Cardiac muscle cell (in vitro differentiated cells and primary cell): ENCODE data around the gene MARCHF9. TPM values are rescaled to one million over a fixed set of nuclear protein-coding genes. Genes with fewer than 3 reads are reported as not detected.

Experiments
- DNase-seq, 2 donors: peaks; one replicate each; pipeline versions ENCODE4 v3.0.0 to v3.0.0-alpha.2; 2010 to 2017; ENCODE audit warnings: low read depth in 1 of 2, low spot score in 1 of 2
- H3K27ac ChIP-seq: fragments of 200-600 bp; sonication (generic); 2 replicates; pipeline ENCODE4 v1.5.1; 2016
- H3K27me3 ChIP-seq: fragments of 200-600 bp; sonication (generic); 2 replicates; pipeline ENCODE4 v1.6.0; 2016; ENCODE audit warnings: control low read depth
- H3K36me3 ChIP-seq: fragments of 200-600 bp; sonication (generic); 2 replicates; pipeline ENCODE4 v1.5.1; 2016; ENCODE audit warnings: control low read depth
- H3K4me1 ChIP-seq: fragments of 200-600 bp; sonication (generic); 2 replicates; pipeline ENCODE4 v1.8.1; 2017; ENCODE audit warnings: low read depth, mild to moderate bottlenecking, mixed run types
- H3K4me3 ChIP-seq: fragments of 200-600 bp; sonication (generic); 2 replicates; pipeline ENCODE4 v1.5.1; 2016; ENCODE audit warnings: mild to moderate bottlenecking
- H3K9me3 ChIP-seq: fragments of 200-600 bp; sonication (generic); 2 replicates; pipeline ENCODE4 v1.5.1; 2017; ENCODE audit warnings: low read depth, mild to moderate bottlenecking, control low read depth
- polyA plus RNA-seq: library from polyadenylated mRNA; unstranded; fragments of >200 nt; fragmentation: Nextera tagmentation; extraction: Ambion mirVana; gene quantifications from 2 replicates; pipeline ENCODE4 v1.2.1, GENCODE V29; 2016
- total RNA-seq: library from RNA; depleted of rRNA; stranded (reverse); fragments of >200 nt; gene quantifications from 2 replicates; pipeline ENCODE4 v1.2.3, GENCODE V29; 2016
- TF ChIP-seq, protein P1 (sequence below): IDR thresholded peaks from 2 replicates; pipeline ENCODE4 v1.5.1; 2012; ENCODE audit warnings: low read depth, mild to moderate bottlenecking, low read length

The MARCHF9 gene
- total and polyA plus RNA-seq, 2 experiments from 2014 or later, result 9.0 to 21.9 TPM

DNA sequence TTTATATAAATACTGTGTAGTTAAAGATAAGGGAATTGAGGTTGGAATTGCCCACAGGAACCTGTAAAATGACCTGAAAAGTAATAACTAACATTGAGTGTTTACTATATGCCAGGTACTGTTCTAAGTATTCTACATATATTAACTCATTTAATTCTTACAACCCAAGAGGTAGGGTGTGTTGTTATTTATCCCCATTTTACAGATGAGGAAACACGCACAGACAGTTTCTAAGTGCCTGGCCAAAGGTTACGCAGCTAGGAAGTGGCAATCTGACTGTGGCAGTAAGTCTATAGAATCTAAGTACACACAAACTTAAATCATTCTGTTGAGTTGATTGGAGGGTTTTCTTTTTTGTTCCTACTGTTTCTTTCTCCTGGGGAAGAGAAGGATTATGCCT lies 11.1 kb upstream of the MARCHF9 start:
- no peaks in the 10 kb centered on the region for H3K4me1 ChIP-seq
- H3K27ac ChIP-seq, result no peak overlapping the region
- H3K4me3 ChIP-seq, result no peak overlapping the region
- peaks cover 47% of the 10 kb centered on the region for H3K27me3 ChIP-seq
- H3K9me3 ChIP-seq, result no peaks in the 10 kb centered on the region
- peaks cover 16% of the 10 kb centered on the region for H3K36me3 ChIP-seq
- DNase-seq, result no peak
- TF ChIP-seq, protein P1, sequence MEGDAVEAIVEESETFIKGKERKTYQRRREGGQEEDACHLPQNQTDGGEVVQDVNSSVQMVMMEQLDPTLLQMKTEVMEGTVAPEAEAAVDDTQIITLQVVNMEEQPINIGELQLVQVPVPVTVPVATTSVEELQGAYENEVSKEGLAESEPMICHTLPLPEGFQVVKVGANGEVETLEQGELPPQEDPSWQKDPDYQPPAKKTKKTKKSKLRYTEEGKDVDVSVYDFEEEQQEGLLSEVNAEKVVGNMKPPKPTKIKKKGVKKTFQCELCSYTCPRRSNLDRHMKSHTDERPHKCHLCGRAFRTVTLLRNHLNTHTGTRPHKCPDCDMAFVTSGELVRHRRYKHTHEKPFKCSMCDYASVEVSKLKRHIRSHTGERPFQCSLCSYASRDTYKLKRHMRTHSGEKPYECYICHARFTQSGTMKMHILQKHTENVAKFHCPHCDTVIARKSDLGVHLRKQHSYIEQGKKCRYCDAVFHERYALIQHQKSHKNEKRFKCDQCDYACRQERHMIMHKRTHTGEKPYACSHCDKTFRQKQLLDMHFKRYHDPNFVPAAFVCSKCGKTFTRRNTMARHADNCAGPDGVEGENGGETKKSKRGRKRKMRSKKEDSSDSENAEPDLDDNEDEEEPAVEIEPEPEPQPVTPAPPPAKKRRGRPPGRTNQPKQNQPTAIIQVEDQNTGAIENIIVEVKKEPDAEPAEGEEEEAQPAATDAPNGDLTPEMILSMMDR, result no peak

DNA sequence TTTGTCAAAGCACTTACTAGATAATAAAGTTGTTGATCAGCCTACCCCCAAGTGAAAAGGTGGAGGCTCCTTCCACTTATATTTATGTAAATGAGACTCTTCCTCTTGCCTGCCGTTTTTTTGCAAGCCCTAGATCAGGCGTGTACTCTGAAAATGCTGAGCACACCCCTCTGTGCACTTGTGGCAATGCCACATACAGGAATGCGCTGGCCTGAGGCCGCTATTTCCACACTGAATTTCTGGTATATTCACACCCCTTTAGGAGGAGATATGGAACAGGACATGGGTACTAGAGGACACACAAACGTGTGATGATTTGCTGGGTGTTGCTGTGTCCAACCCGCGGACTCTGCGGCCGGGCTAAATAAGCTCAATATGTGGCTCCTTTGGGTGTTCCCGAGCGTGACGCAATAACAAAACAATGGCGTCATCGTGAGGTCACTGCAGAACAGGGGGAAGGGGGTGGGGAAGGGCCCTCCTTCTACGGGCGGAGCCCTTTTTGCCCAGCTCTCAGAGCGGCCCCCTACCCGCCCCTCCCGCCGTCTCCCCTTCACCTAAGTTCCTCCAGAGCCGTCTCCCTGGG lies 10.6 kb upstream of the MARCHF9 start:
- no peaks in the 10 kb centered on the region for H3K9me3 ChIP-seq
- no peak for DNase-seq

DNA sequence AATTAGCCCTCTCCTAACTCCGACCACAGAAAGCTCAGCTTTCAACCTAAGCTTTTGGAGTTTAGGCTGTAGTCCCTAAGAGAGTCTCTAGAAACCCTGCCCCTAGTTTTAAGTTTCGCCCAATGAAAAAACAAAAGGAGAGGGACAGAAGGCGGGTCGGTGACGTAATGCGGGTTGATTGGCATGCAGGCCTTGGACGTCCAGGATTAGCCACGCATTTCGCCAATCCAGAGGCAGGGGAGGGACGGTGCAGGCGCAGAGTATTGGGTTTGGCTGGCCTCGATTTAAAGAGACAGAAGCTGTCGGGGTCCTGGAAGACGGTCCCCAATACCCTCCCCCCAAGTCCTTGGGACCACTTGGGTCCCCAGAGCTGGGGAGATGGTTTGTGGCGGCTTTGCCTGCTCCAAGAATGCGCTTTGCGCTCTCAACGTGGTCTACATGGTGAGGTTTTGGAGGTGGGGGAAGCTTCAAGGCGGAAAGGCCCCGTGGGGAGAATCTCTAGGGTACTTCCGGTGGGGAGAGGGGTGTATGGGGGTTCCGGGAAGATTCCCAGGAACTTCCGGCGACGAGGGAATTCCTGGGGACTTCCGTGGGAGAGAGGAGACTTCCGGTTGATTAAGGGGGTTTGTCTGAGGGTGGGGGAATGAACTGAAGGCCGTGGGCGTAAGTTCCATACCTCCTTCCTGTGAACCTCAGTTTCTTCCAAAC lies 10.0 kb upstream of the MARCHF9 start, which contains the start of gene TSPAN31:
TSS of gene TSPAN31 (plus strand) at position 263 of the 708 bp plus-strand sequence. CDS start at position 379, 116 bp downstream.
- Histone ChIP-seq H3K9me3 (no peaks in the 10 kb centered on the region), H3K27me3 (peaks cover 36% of the 10 kb centered on the region), H3K36me3 (peaks cover 23% of the 10 kb centered on the region), H3K4me3 (peak within 1 kb of the TSS; percentile 48), H3K4me1 (no peaks in the 10 kb centered on the region), H3K27ac (peak within 1 kb of the TSS; percentile 78)
- peak; percentile 98 to 99 for DNase-seq
- TF ChIP-seq, protein P1, result no peak

More for the DNA sequence above, 10.6 kb upstream of the MARCHF9 start:
- H3K27me3 ChIP-seq, result peaks cover 42% of the 10 kb centered on the region
- TF ChIP-seq, protein P1, result no peak
- H3K4me3 ChIP-seq, result peak overlapping the region; percentile 48
- H3K36me3 ChIP-seq, result peaks cover 21% of the 10 kb centered on the region
- H3K4me1 ChIP-seq, result no peaks in the 10 kb centered on the region
- H3K27ac ChIP-seq, result peak overlapping the region; percentile 78

DNA sequence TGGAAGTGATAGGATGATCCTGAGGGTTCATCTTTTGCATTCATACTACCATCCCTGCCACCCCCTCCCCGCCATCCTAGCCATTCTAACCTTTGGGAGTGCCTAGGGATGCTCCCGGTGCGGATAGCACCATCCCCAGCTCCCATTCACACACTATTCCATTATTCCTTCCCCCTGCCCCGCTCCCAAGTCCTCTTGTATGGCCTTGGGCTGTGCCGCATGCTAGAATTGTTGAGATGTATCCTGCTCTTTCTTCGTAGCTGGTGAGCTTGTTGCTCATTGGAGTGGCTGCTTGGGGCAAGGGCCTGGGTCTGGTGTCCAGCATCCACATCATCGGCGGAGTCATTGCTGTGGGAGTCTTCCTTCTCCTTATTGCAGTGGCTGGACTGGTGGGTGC lies 9.4 kb upstream of the MARCHF9 start:
- Histone ChIP-seq H3K4me3 (peak overlapping the region; percentile 48), H3K9me3 (no peaks in the 10 kb centered on the region), H3K27me3 (peaks cover 30% of the 10 kb centered on the region), H3K27ac (peak overlapping the region; percentile 78), H3K36me3 (peaks cover 26% of the 10 kb centered on the region), H3K4me1 (no peaks in the 10 kb centered on the region)
- TF ChIP-seq, protein P1, result no peak
- no peak for DNase-seq

DNA sequence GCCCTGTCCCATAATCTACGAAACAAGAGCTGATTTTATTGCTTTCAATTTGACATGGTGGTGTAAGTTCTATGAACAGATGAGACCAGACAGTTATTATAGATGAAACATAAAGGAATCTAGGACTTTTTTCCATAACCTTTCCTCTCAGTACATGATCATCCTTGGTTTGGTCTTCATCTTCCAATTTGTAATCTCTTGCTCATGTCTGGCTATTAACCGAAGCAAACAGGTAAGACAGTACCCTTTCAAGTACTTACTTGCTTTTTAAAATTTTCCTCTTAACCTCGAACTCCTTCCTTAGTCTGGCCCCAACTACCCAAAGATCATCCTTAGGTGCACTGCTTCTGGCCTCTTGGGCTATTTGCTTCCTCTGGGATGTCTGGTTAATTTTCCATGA lies 8.9 kb upstream of the MARCHF9 start:
- H3K9me3 ChIP-seq, result no peaks in the 10 kb centered on the region
- no peak overlapping the region for H3K4me3 ChIP-seq
- H3K27me3 ChIP-seq, result peaks cover 25% of the 10 kb centered on the region
- H3K4me1 ChIP-seq, result no peaks in the 10 kb centered on the region
- no peak overlapping the region for H3K27ac ChIP-seq
- TF ChIP-seq, protein P1, result no peak
- peaks cover 30% of the 10 kb centered on the region for H3K36me3 ChIP-seq
- no peak for DNase-seq
